Measurements from ENCODE around the gene RIOK2.

DNA sequence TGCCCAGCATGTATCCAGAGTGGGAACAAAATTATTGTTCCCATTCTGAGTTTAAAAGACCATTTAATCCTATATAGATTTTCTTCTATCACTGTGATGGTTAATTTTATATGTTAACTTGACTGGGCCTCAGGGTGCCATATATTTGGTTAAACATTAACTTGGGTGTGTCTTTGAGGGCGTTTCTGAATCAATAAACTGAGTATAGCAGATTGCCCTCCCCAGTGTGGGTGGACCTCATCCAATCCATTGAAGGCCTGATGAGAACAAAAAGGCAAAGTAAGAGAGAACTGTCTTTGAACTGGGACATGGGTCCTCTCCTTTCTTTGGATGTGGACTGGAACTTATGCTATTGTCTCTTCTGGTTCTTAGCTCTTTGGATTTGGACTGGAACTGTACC lies 17.3 kb downstream of the RIOK2 start:
- TF ChIP-seq, protein P1, sequence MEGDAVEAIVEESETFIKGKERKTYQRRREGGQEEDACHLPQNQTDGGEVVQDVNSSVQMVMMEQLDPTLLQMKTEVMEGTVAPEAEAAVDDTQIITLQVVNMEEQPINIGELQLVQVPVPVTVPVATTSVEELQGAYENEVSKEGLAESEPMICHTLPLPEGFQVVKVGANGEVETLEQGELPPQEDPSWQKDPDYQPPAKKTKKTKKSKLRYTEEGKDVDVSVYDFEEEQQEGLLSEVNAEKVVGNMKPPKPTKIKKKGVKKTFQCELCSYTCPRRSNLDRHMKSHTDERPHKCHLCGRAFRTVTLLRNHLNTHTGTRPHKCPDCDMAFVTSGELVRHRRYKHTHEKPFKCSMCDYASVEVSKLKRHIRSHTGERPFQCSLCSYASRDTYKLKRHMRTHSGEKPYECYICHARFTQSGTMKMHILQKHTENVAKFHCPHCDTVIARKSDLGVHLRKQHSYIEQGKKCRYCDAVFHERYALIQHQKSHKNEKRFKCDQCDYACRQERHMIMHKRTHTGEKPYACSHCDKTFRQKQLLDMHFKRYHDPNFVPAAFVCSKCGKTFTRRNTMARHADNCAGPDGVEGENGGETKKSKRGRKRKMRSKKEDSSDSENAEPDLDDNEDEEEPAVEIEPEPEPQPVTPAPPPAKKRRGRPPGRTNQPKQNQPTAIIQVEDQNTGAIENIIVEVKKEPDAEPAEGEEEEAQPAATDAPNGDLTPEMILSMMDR (IDR thresholded peaks at IDR 0.05; ENCODE audit: poor library complexity): no peak
- TF ChIP-seq EZH2phosphoT487 (IDR thresholded peaks at IDR 0.05; ENCODE audit: low read depth, severe bottlenecking, unreplicated experiment): no peak

Measured in hepatocyte (in vitro differentiated cells).